Measurements from ENCODE around the gene AWAT1.
"Not testable (repeated sequence)": the region's sequence is repeated elsewhere in the genome, so short reads cannot be mapped to it uniquely, and the experiment has no call there.

DNA sequence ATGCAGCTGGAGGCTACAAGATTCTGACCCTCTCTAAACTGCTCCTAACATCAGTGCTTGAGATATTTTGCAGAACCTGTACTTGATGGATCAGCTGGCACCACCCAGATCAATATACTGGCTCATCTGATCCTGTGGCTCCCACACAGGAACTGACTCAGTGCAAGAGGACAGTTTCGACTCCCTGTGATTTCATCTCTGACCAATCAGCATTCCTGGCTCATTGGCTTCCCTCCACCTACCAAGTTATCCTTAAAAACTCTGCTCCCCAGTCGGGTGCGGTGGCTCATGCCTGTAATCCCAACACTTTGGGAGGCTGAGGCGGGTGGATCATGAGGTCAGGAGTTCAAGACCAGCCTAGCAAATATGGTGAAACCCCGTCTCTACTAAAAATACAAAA lies 9.1 kb downstream of the AWAT1 start:
- TF ChIP-seq, protein P1, sequence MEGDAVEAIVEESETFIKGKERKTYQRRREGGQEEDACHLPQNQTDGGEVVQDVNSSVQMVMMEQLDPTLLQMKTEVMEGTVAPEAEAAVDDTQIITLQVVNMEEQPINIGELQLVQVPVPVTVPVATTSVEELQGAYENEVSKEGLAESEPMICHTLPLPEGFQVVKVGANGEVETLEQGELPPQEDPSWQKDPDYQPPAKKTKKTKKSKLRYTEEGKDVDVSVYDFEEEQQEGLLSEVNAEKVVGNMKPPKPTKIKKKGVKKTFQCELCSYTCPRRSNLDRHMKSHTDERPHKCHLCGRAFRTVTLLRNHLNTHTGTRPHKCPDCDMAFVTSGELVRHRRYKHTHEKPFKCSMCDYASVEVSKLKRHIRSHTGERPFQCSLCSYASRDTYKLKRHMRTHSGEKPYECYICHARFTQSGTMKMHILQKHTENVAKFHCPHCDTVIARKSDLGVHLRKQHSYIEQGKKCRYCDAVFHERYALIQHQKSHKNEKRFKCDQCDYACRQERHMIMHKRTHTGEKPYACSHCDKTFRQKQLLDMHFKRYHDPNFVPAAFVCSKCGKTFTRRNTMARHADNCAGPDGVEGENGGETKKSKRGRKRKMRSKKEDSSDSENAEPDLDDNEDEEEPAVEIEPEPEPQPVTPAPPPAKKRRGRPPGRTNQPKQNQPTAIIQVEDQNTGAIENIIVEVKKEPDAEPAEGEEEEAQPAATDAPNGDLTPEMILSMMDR (IDR thresholded peaks at IDR 0.05; ENCODE audit: low read depth, low read length): not testable (repeated sequence)
- not testable (repeated sequence) for TF ChIP-seq EZH2phosphoT487 (IDR thresholded peaks at IDR 0.05; ENCODE audit: low read depth)

Data from OCI-LY3 (cell line).